Amniotic epithelial cell (primary cell): ENCODE data around the gene SKAP1.

Experiments
- DNase-seq: peaks from one replicate; pipeline ENCODE4 v3.0.0-alpha.2; 2010; ENCODE audit warnings: low read depth

Gene SKAP1

GRCh38 chr17:48144231-48144630, 285.8 kb downstream of the SKAP1 start:
- no peak for DNase-seq

- DNase-seq = no peak
Observed at GRCh38 chr17:48143629-48144028, 286.4 kb downstream of the SKAP1 start.

- no peak for DNase-seq
Observed at GRCh38 chr17:48139944-48140343, 290.1 kb downstream of the SKAP1 start.

- DNase-seq = peak; percentile 34
Observed at GRCh38 chr17:48137656-48138055, 292.4 kb downstream of the SKAP1 start.

GRCh38 chr17:48134912-48135480, 295.0 kb downstream of the SKAP1 start:
- DNase-seq = no peak

- DNase-seq = no peak
Observed at GRCh38 chr17:48132385-48132784, 297.6 kb downstream of the SKAP1 start.

- peak; percentile 53 for DNase-seq
Observed at GRCh38 chr17:48131216-48131824, 298.7 kb downstream of the SKAP1 start.

GRCh38 chr17:48129981-48130380, 300.0 kb downstream of the SKAP1 start:
- no peak for DNase-seq

GRCh38 chr17:48128400-48128799, 301.6 kb downstream of the SKAP1 start:
- no peak for DNase-seq

GRCh38 chr17:48127371-48128051, 302.5 kb downstream of the SKAP1 start:
- peak; percentile 11 for DNase-seq

- DNase-seq = no peak
Observed at GRCh38 chr17:48126532-48126850, 303.5 kb downstream of the SKAP1 start.

- DNase-seq = no peak
Observed at GRCh38 chr17:48125829-48126531, 304.0 kb downstream of the SKAP1 start.

- DNase-seq = no peak
Observed at GRCh38 chr17:48123776-48124388, 306.1 kb downstream of the SKAP1 start.

- no peak for DNase-seq
Observed at GRCh38 chr17:48123111-48123510, 306.9 kb downstream of the SKAP1 start.

- no peak for DNase-seq
Observed at GRCh38 chr17:48122665-48123045, 307.4 kb downstream of the SKAP1 start.

GRCh38 chr17:48121923-48122664, 307.9 kb downstream of the SKAP1 start:
- no peak for DNase-seq

- no peak for DNase-seq
Observed at GRCh38 chr17:48113201-48113676, 316.8 kb downstream of the SKAP1 start.

- no peak for DNase-seq
Observed at GRCh38 chr17:48111937-48112241, 318.1 kb downstream of the SKAP1 start.

GRCh38 chr17:48110761-48111160, 319.3 kb downstream of the SKAP1 start:
- DNase-seq = no peak

- DNase-seq = peak; percentile 70
Observed at GRCh38 chr17:48107137-48108055, 322.6 kb downstream of the SKAP1 start, which contains the start of gene SNX11. SNX11 (plus strand) TSS chr17:48107766; CDS start chr17:48112044, 4,278 bp downstream.

GRCh38 chr17:48106802-48107136, 323.2 kb downstream of the SKAP1 start:
- DNase-seq = no peak
